ENCODE measurements around the gene PGGT1B.

The PGGT1B gene

DNA sequence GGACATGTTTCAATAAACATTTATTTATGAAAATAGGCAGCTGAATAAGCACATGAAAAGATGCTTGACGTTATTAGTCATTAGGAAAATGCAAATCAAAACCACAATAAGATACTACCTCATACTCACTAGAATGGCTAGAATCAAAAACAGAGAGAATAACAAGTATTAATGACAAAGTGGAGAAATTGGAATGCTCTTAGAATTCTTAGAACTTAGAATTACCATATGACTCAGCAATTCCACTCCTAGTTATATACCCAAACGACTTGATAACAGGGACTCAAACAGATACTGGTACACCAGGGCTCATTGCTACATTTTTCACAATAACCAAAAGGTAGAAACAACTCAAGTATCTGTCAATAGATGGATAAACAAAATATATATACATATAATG is 77.9 kb downstream of the PGGT1B start:
- no peak overlapping the region for H3K27ac ChIP-seq (ENCODE audit: low read depth, low read length, severe bottlenecking)
- no CpG with 5 or more reads among the region's 2 CpGs for WGBS, 2 experiments (ENCODE audit: insufficient coverage in 2 of 2)
- H3K4me1 ChIP-seq (ENCODE audit: control insufficient read depth, insufficient read depth, low read length, poor library complexity, severe bottlenecking), result no peaks in the 10 kb centered on the region
- no peaks in the 10 kb centered on the region for H3K9me3 ChIP-seq (ENCODE audit: control insufficient read depth, low read length)
- H3K4me3 ChIP-seq (ENCODE audit: extremely low read depth, insufficient read depth, low read length, poor library complexity, severe bottlenecking), result no peak overlapping the region
- H3K36me3 ChIP-seq (ENCODE audit: control insufficient read depth, insufficient read depth, low read length), result no peaks in the 10 kb centered on the region

DNA sequence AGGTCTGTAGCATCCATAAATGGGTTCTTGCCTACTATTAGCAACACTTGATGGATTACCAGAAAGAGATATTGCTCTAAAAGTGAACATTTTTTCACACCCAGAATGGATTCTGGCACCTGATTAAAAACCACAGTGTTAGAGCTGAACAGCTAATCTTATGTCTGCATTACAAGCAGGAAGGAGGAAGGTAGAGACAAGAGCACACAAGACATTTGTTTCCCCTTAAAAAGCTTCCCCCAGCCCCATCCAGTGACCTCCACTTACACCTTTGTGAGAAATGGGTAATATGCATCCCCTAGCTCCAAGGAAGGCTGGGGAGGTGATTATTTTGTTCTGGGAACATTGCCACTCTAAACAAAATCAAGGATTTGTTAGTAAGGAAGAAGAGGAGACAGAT is 80.9 kb downstream of the PGGT1B start:
- Histone ChIP-seq H3K27ac (ENCODE audit: low read depth, low read length, severe bottlenecking) (no peak overlapping the region), H3K9me3 (ENCODE audit: control insufficient read depth, low read length) (no peaks in the 10 kb centered on the region), H3K36me3 (ENCODE audit: control insufficient read depth, insufficient read depth, low read length) (no peaks in the 10 kb centered on the region), H3K4me1 (ENCODE audit: control insufficient read depth, insufficient read depth, low read length, poor library complexity, severe bottlenecking) (no peaks in the 10 kb centered on the region), H3K4me3 (ENCODE audit: extremely low read depth, insufficient read depth, low read length, poor library complexity, severe bottlenecking) (no peak overlapping the region)

GRCh38 chr5:115180165-115180709 is 82.4 kb downstream of the PGGT1B start:
- no peak overlapping the region for H3K27ac ChIP-seq (ENCODE audit: low read depth, low read length, severe bottlenecking)
- 0% methylated on average over 44 to 47 of the region's 54 CpGs for WGBS, 2 experiments (ENCODE audit: insufficient coverage in 2 of 2)
- H3K4me3 ChIP-seq (ENCODE audit: extremely low read depth, insufficient read depth, low read length, poor library complexity, severe bottlenecking), result peak overlapping the region; percentile 54
- H3K9me3 ChIP-seq (ENCODE audit: control insufficient read depth, low read length), result no peaks in the 10 kb centered on the region
- H3K4me1 ChIP-seq (ENCODE audit: control insufficient read depth, insufficient read depth, low read length, poor library complexity, severe bottlenecking), result no peaks in the 10 kb centered on the region
- H3K36me3 ChIP-seq (ENCODE audit: control insufficient read depth, insufficient read depth, low read length), result no peaks in the 10 kb centered on the region

DNA sequence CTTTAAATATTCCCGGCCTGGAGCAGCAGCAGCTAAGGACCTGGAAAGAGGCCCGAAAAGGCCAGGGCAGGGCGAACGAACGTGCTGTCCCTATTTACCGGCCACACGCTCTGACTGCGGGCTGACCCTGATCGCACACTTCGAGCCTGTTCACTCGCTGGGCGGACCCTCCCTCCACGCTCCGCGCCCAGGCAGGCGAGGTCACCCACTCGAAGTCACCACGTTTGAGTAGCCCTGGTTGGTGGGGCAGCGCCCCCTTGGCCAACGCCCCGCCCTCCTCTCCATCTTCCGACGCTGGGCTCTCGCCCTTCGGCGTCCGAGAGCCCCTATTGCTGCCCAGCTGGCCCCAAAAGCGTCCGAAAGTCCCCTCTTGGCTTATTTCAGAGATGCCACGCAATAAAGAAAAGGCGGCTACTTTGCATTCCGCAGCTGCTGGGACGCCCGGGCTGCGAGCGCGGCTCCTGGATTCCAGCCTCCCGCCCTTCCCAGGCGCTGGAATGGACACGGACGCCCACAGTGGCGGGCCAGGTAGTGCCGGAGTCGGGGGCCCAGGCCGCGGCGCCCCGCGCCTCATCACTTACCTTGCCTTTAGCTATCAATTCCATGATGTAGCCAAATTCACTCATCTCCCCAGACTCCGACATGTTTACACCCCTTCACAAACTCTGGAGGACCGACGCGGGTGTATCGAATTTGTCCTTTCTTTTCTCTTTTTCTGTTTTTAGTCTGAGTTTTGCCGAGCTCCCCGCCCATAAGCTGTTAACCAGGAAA is 83.1 kb downstream of the PGGT1B start:
- 2 to 3% methylated on average over 48 to 49 of the region's 56 CpGs for WGBS, 2 experiments (ENCODE audit: insufficient coverage in 2 of 2)
- Histone ChIP-seq H3K4me1 (ENCODE audit: control insufficient read depth, insufficient read depth, low read length, poor library complexity, severe bottlenecking) (no peaks in the 10 kb centered on the region), H3K9me3 (ENCODE audit: control insufficient read depth, low read length) (no peaks in the 10 kb centered on the region), H3K27ac (ENCODE audit: low read depth, low read length, severe bottlenecking) (no peak overlapping the region), H3K36me3 (ENCODE audit: control insufficient read depth, insufficient read depth, low read length) (no peaks in the 10 kb centered on the region), H3K4me3 (ENCODE audit: extremely low read depth, insufficient read depth, low read length, poor library complexity, severe bottlenecking) (peak overlapping the region; percentile 54)

DNA sequence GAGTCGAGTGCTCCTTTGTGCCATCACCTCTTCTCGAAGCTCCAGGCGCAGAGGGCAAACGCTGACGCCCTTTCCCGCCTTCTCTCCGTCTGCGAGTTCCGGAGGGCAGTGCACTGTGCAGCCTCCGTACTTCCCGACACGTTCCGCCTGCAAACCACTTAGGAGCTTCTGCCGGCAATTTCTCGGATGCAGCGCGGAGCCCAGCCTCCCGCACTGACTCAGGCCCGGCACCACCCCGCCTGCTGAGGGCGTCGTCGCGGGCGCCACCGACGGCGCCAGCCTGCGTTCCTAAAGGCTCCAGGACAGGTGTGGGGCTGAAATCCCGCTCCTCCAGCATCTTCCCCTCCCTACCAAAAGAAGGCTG is 83.7 kb downstream of the PGGT1B start:
- H3K4me3 ChIP-seq (ENCODE audit: extremely low read depth, insufficient read depth, low read length, poor library complexity, severe bottlenecking), result no peak overlapping the region
- no peaks in the 10 kb centered on the region for H3K36me3 ChIP-seq (ENCODE audit: control insufficient read depth, insufficient read depth, low read length)
- WGBS, 2 experiments (ENCODE audit: insufficient coverage in 2 of 2), result 44% methylated on average over 27 to 30 of the region's 30 CpGs
- no peaks in the 10 kb centered on the region for H3K4me1 ChIP-seq (ENCODE audit: control insufficient read depth, insufficient read depth, low read length, poor library complexity, severe bottlenecking)
- H3K27ac ChIP-seq (ENCODE audit: low read depth, low read length, severe bottlenecking), result no peak overlapping the region
- H3K9me3 ChIP-seq (ENCODE audit: control insufficient read depth, low read length), result no peaks in the 10 kb centered on the region

GRCh38 chr5:115170929-115171510 is 91.7 kb downstream of the PGGT1B start:
- Histone ChIP-seq H3K27ac (ENCODE audit: low read depth, low read length, severe bottlenecking) (no peak overlapping the region), H3K4me3 (ENCODE audit: extremely low read depth, insufficient read depth, low read length, poor library complexity, severe bottlenecking) (peak overlapping the region; percentile 72), H3K4me1 (ENCODE audit: control insufficient read depth, insufficient read depth, low read length, poor library complexity, severe bottlenecking) (peaks cover 5% of the 10 kb centered on the region), H3K9me3 (ENCODE audit: control insufficient read depth, low read length) (peaks cover 11% of the 10 kb centered on the region), H3K36me3 (ENCODE audit: control insufficient read depth, insufficient read depth, low read length) (no peaks in the 10 kb centered on the region)
- 23 to 24% methylated on average over 3 to 5 of the region's 16 CpGs for WGBS, 2 experiments (ENCODE audit: insufficient coverage in 2 of 2)

DNA sequence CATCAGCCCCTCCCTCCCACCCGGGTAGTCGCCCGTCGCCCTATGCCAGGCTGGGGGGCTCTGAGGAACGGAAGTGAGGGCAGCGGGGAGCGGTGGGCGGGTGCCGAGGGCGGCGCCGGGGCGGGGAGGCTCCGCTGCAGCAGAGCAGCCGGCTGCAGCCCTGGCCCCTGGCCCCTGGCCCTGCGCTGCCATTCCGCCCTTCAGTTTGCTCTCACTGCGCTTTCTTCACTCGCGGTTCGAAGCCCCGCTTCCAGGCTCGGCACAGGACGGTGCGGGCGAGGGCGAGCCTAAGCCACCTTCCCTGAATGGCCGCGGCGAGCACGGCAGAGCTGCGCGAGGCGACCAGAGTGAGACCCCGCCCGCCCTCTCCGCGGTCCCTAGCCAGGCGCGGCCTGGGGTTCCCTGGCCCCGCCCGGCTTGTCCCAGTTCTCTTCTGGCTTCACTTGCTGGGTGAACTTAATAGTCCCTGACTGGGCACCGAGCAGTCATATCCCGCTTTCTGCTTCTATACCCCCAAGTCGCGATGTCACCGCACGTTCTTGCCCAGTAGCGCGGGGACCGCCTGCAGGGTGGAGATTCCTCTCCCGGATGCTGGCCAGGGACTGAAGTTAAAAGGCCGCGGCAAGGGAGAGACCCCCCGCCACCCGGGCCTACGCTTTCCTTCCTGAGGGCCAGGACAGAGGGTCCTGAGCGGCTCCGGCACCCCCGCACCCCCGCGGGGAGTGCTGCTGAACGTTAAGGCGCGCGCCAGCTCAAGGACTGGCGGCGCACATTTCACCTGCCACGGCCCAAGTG is 92.3 kb downstream of the PGGT1B start:
- Histone ChIP-seq H3K36me3 (ENCODE audit: control insufficient read depth, insufficient read depth, low read length) (no peaks in the 10 kb centered on the region), H3K27ac (ENCODE audit: low read depth, low read length, severe bottlenecking) (no peak overlapping the region), H3K4me1 (ENCODE audit: control insufficient read depth, insufficient read depth, low read length, poor library complexity, severe bottlenecking) (peaks cover 5% of the 10 kb centered on the region), H3K4me3 (ENCODE audit: extremely low read depth, insufficient read depth, low read length, poor library complexity, severe bottlenecking) (peak overlapping the region; percentile 72), H3K9me3 (ENCODE audit: control insufficient read depth, low read length) (peaks cover 17% of the 10 kb centered on the region)
- 0% methylated on average over 54 to 58 of the region's 69 CpGs for WGBS, 2 experiments (ENCODE audit: insufficient coverage in 2 of 2)

GRCh38 chr5:115169487-115170133 is 93.1 kb downstream of the PGGT1B start, which contains the start of gene TRIM36:
TSS of gene TRIM36 (minus strand) at chr5:115169908. CDS start at chr5:115169634, 274 bp downstream.
- WGBS, 2 experiments (ENCODE audit: insufficient coverage in 2 of 2), result 0 to 1% methylated on average over 45 to 54 of the region's 68 CpGs
- peak within 1 kb of the TSS; percentile 72 for H3K4me3 ChIP-seq (ENCODE audit: extremely low read depth, insufficient read depth, low read length, poor library complexity, severe bottlenecking)
- H3K36me3 ChIP-seq (ENCODE audit: control insufficient read depth, insufficient read depth, low read length), result no peaks in the 10 kb centered on the region
- H3K27ac ChIP-seq (ENCODE audit: low read depth, low read length, severe bottlenecking), result no peak within 1 kb of the TSS
- H3K4me1 ChIP-seq (ENCODE audit: control insufficient read depth, insufficient read depth, low read length, poor library complexity, severe bottlenecking), result peaks cover 5% of the 10 kb centered on the region
- H3K9me3 ChIP-seq (ENCODE audit: control insufficient read depth, low read length), result peaks cover 23% of the 10 kb centered on the region

- peaks cover 23% of the 10 kb centered on the region for H3K9me3 ChIP-seq (ENCODE audit: control insufficient read depth, low read length)
- 0 to 2% methylated on average over 19 to 34 of the region's 41 CpGs for WGBS, 2 experiments (ENCODE audit: insufficient coverage in 2 of 2)
- H3K4me3 ChIP-seq (ENCODE audit: extremely low read depth, insufficient read depth, low read length, poor library complexity, severe bottlenecking), result peak overlapping the region; percentile 72
- H3K4me1 ChIP-seq (ENCODE audit: control insufficient read depth, insufficient read depth, low read length, poor library complexity, severe bottlenecking), result peaks cover 5% of the 10 kb centered on the region
- H3K27ac ChIP-seq (ENCODE audit: low read depth, low read length, severe bottlenecking), result no peak overlapping the region
- H3K36me3 ChIP-seq (ENCODE audit: control insufficient read depth, insufficient read depth, low read length), result no peaks in the 10 kb centered on the region
Observed at GRCh38 chr5:115168829-115169486, 93.7 kb downstream of the PGGT1B start.
